ENCODE data around the gene GBP2. TPM values are rescaled to one million over a fixed set of nuclear protein-coding genes. Genes with fewer than 3 reads are reported as not detected.
"Not testable (repeated sequence)": the region's sequence is repeated elsewhere in the genome, so short reads cannot be mapped to it uniquely, and the experiment has no call there.

Gene GBP2
- total RNA-seq, 2 donors from 2014 or later = 88.4 to 98.8 TPM

DNA sequence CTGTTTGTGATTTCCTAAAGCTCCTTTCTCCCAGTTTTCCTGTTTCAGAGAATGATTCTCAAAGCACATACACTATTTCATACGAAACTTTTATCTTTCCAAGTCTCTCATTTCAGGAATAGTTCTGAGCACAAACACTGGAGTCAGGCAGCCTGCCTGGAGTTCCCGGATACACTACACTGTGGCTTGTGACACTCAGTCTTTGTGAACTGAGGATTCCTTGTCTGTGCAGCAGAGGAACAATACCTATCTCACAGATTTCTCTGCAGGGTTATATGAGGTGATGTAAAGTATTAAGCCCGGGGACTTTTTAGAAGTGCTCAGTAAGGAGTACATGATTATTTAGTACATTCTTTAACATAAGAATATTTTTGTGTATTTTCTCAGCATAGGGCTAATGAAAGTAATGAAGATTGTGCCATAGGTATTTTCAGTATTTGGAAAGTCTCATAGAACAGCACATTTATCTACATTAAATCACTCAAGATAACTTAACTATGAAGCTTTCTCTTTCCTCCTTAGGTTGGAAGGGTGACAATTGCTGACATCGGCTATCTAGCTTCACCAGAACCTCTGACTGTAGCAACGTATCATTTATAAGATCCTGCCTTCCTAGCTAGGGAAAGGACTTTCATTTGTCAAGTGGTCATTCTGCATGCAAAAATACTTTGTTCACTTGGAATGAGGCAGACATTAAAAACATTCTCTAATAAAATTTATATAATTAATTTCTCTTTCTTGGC lies 12.9 kb downstream of the GBP2 start:
- DNase-seq (no peak), ATAC-seq (no peak)
- Mint-ChIP-seq H3K27me3 (no peaks in the 10 kb centered on the region), H3K4me1 (peaks cover 24% of the 10 kb centered on the region), H3K27ac (peak overlapping the region; percentile 70), H3K4me3 (no peak overlapping the region), H3K36me3 (ENCODE audit: low read depth) (peaks cover 21% of the 10 kb centered on the region)
- no peaks in the 10 kb centered on the region for H3K9me3 ChIP-seq (ENCODE audit: control insufficient read depth, low read length, poor library complexity, severe bottlenecking)

DNA sequence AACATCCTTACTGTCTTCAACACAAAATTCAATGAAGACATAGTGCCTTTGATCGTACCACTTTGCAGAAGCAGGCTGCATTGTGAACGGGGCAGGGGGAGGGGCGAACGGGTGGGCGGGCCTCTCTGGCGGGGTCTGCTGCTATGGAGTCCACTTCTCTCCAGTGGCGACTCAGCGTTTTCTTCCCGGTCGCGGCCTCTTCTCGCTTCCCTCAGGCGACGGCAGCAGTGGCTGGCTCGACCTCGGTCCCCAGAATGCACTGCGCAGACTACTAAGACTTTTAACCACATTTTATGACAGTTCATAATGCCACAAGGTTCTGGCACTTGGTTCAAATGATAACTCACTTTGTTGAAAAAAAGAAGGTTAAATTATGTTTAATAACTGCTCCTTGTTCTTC lies 21.2 kb downstream of the GBP2 start:
- Mint-ChIP-seq H3K27ac (no peak overlapping the region), H3K36me3 (ENCODE audit: low read depth) (peaks cover 17% of the 10 kb centered on the region), H3K27me3 (no peaks in the 10 kb centered on the region), H3K4me1 (peaks cover 3% of the 10 kb centered on the region), H3K4me3 (no peak overlapping the region)
- ATAC-seq = no peak
- no peak for DNase-seq
- no peaks in the 10 kb centered on the region for H3K9me3 ChIP-seq (ENCODE audit: control insufficient read depth, low read length, poor library complexity, severe bottlenecking)

DNA sequence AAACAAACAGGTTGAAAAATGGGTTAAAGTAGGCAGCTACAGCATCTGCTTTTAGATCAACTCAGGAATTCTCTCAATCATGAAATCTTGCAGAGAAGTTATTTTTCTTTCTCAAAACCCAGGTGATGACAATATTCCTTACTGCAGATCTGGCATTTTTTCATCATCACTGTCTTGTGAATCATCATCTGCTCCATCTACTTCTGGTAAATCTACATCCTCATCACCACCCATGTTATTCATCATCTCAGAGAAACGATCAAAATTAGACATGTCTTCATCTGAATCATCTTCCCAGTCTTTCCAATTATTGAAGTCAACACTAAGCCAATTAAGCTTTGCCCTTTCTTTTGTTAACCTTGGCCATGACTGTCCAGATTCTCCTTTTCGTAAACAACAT lies 21.8 kb downstream of the GBP2 start:
- no peak overlapping the region for H3K27ac Mint-ChIP-seq
- no peak for ATAC-seq

DNA sequence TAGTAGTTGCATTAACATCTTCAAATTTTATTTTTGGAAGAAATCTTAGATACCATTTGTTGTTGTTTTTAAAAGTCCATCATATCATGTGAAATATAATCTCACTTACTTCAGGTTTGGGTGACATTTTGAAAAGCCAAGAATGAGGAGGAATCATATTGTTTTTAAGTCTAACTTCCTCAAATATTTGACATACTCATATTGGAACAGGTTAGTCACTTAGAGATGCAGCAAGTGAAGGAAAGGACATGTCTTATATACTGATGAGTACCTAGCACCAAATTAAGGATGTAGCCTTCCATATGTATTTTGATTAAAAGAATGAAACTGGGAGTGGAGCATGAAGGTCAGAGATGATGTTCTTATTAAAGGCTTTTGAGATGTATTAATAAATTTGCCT lies 23.9 kb downstream of the GBP2 start:
- Mint-ChIP-seq H3K4me3 (no peak overlapping the region), H3K27ac (no peak overlapping the region), H3K4me1 (no peaks in the 10 kb centered on the region), H3K36me3 (ENCODE audit: low read depth) (peaks cover 7% of the 10 kb centered on the region), H3K27me3 (no peaks in the 10 kb centered on the region)
- DNase-seq (no peak), ATAC-seq (no peak)
- no peaks in the 10 kb centered on the region for H3K9me3 ChIP-seq (ENCODE audit: control insufficient read depth, low read length, poor library complexity, severe bottlenecking)

More for the DNA sequence above, 21.8 kb downstream of the GBP2 start:
- H3K4me3 Mint-ChIP-seq = no peak overlapping the region
- DNase-seq = no peak
- H3K27me3 Mint-ChIP-seq = no peaks in the 10 kb centered on the region
- no peaks in the 10 kb centered on the region for H3K9me3 ChIP-seq (ENCODE audit: control insufficient read depth, low read length, poor library complexity, severe bottlenecking)
- peaks cover 3% of the 10 kb centered on the region for H3K4me1 Mint-ChIP-seq
- H3K36me3 Mint-ChIP-seq (ENCODE audit: low read depth) = peaks cover 12% of the 10 kb centered on the region

DNA sequence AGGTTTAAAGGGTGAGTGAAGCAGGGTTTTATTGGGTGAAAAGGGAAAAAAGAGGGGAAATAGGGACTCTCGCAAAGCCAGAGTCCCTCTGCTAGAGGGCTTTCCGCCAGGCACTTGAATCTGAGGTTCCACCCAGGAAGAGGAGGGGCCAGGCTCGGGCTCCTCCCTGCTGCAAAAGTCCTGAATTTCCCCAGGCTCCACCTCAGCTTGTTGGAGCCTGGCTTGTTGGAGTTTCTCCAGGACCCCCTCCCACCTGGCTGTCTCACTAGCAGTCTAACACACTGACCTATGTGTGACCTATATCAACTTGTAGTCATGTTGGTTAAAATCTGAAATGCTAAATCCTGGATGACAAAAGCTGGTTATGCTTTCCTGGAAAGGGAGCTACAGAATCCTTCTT lies 25.5 kb downstream of the GBP2 start:
- no peaks in the 10 kb centered on the region for H3K4me1 Mint-ChIP-seq
- peaks cover 4% of the 10 kb centered on the region for H3K36me3 Mint-ChIP-seq (ENCODE audit: low read depth)
- no peak overlapping the region for H3K4me3 Mint-ChIP-seq
- DNase-seq (no peak), ATAC-seq (no peak)
- no peak overlapping the region for H3K27ac Mint-ChIP-seq
- H3K27me3 Mint-ChIP-seq = no peaks in the 10 kb centered on the region
- no peaks in the 10 kb centered on the region for H3K9me3 ChIP-seq (ENCODE audit: control insufficient read depth, low read length, poor library complexity, severe bottlenecking)

DNA sequence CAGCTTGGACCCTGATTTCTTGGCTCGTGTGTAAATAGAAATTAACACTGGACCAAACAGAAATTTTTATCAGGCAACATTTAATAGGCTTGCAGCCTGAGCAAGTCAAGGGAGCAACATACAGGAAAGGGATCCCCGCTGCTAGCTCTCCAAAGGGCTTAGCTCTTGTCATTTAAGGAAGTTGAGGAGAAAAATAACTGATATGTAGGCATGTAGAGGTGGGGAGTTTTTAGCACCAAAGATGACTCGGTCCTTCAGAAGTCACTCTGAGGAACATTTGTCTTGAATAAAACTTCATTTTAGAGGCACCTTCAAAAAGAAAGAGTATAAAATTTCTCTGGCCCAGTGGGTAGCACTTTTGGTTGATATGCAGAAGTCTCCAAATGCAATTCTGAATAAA lies 27.1 kb downstream of the GBP2 start:
- H3K36me3 Mint-ChIP-seq (ENCODE audit: low read depth) = peaks cover 5% of the 10 kb centered on the region
- H3K9me3 ChIP-seq (ENCODE audit: control insufficient read depth, low read length, poor library complexity, severe bottlenecking) = no peaks in the 10 kb centered on the region
- H3K4me3 Mint-ChIP-seq = no peak overlapping the region
- peaks cover 3% of the 10 kb centered on the region for H3K27me3 Mint-ChIP-seq
- H3K4me1 Mint-ChIP-seq = no peaks in the 10 kb centered on the region
- ATAC-seq (no peak), DNase-seq (no peak)
- no peak overlapping the region for H3K27ac Mint-ChIP-seq

DNA sequence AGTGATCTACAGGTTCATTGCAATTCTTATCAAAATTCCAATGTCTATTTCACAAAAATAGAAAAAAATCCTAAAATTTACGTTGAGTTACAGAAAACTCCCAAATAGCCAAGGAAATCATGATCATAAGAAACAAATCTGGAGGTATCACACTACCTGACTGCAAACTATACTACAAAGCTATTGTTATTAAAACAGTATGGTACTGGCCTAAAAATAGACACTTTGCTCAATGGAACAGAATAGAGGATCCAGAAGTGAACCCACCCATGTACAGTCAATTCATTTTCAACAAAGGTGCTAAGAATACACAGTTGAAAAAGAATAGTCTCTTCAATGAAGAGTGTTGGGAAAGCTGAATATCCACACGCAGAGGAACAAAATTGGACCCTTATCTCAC lies 30.2 kb downstream of the GBP2 start:
- no peaks in the 10 kb centered on the region for H3K4me1 Mint-ChIP-seq
- peaks cover 5% of the 10 kb centered on the region for H3K36me3 Mint-ChIP-seq (ENCODE audit: low read depth)
- no peak overlapping the region for H3K27ac Mint-ChIP-seq
- peaks cover 6% of the 10 kb centered on the region for H3K27me3 Mint-ChIP-seq
- no peak overlapping the region for H3K4me3 Mint-ChIP-seq
- DNase-seq = no peak
- no peaks in the 10 kb centered on the region for H3K9me3 ChIP-seq (ENCODE audit: control insufficient read depth, low read length, poor library complexity, severe bottlenecking)
- no peak for ATAC-seq

DNA sequence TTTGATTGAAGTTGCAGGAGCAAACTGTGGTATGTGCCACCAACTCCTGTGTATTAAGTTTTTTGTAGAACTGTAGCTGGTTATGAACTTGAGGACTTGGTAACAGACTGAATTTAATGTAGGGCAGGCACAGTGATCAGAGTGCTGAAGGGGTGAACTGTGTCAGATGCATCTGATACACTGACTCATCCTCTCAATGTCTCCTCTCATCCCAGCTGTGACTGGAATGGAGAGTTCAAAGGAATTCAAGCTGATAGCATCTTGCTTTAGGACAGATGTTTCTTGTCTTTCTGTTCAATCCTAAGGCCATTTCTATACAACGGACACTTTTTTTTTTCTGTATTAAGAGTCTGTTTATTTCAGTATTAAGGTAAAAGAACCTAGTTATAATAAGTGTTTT lies 36.0 kb downstream of the GBP2 start:
- ATAC-seq (no peak), DNase-seq (no peak)
- Mint-ChIP-seq H3K4me3 (no peak overlapping the region), H3K36me3 (ENCODE audit: low read depth) (peaks cover 2% of the 10 kb centered on the region), H3K4me1 (no peaks in the 10 kb centered on the region), H3K27me3 (peaks cover 6% of the 10 kb centered on the region), H3K27ac (no peak overlapping the region)
- H3K9me3 ChIP-seq (ENCODE audit: control insufficient read depth, low read length, poor library complexity, severe bottlenecking) = no peaks in the 10 kb centered on the region

DNA sequence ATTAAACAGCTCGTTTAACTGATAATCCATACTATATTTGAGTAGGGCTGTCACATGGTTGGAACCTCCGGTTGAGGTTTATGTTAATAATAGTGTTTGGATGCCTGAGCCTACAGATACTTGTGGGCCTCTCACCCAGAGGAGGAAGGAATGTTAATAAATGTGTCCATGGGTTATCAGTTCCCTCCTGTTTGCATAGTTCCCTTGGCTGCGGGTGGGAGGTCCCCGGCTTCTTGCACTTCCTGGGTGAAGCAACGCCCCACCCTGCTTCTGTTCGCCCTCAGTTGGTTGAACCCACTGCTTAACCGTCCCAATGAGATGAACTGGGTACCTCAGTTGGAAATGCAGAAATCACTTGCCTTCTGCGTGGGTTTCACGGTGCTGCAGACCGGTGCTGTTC lies 37.3 kb downstream of the GBP2 start:
- no peaks in the 10 kb centered on the region for H3K36me3 Mint-ChIP-seq (ENCODE audit: low read depth)

DNA sequence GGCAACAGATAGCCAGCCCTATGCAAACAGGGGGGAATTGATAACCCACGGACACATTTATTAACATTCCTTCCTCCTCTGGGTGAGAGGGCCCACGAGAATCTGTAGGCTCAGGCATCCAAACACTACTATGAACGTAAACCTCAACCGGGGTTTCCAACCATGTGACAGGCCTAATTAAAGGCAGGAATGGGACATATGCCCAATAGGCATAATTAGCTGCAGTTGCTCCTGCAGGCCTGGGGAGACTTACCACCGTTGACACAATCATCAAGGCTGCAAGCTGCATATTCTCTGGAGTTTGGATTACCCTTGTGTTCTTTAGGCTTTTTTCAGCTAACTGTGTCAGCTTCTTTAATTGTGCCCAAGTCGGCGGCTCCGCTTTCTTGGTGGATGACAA lies 38.7 kb downstream of the GBP2 start:
- no peak overlapping the region for H3K4me3 Mint-ChIP-seq
- H3K27me3 Mint-ChIP-seq = no peaks in the 10 kb centered on the region
- H3K9me3 ChIP-seq (ENCODE audit: control insufficient read depth, low read length, poor library complexity, severe bottlenecking) = no peaks in the 10 kb centered on the region
- DNase-seq = no peak
- H3K27ac Mint-ChIP-seq = no peak overlapping the region
- H3K4me1 Mint-ChIP-seq = peaks cover 6% of the 10 kb centered on the region
- ATAC-seq = no peak
- H3K36me3 Mint-ChIP-seq (ENCODE audit: low read depth) = no peaks in the 10 kb centered on the region

More for the DNA sequence above, 37.3 kb downstream of the GBP2 start:
- no peak overlapping the region for H3K4me3 Mint-ChIP-seq
- H3K9me3 ChIP-seq (ENCODE audit: control insufficient read depth, low read length, poor library complexity, severe bottlenecking) = no peaks in the 10 kb centered on the region
- no peak overlapping the region for H3K27ac Mint-ChIP-seq
- DNase-seq (no peak), ATAC-seq (no peak)
- peaks cover under 1% of the 10 kb centered on the region for H3K27me3 Mint-ChIP-seq
- H3K4me1 Mint-ChIP-seq = peaks cover 6% of the 10 kb centered on the region

DNA sequence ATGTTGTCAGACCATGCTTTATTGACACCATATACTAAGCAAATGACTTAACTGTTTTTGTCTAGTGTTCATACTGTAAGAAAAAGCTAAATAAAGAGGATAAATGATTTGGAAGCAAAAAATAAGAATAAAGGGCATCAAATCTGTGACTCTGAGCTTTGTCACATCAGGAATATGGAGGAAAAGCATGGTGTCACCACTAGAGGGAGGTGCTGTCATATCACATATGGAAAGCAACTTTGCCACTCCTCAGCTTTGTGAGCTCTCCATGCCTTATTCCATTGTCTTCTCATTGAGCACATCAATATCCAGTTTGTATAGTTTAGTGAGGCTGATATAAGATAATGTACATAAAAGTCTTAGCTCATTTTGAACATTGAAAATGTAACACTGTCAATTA lies 40.1 kb downstream of the GBP2 start:
- ATAC-seq (peak; percentile 73), DNase-seq (peak in 1 of 3 donors; percentile 28)
- Mint-ChIP-seq H3K27me3 (no peaks in the 10 kb centered on the region), H3K4me3 (no peak overlapping the region), H3K36me3 (ENCODE audit: low read depth) (no peaks in the 10 kb centered on the region), H3K27ac (no peak overlapping the region), H3K4me1 (peaks cover 6% of the 10 kb centered on the region)
- H3K9me3 ChIP-seq (ENCODE audit: control insufficient read depth, low read length, poor library complexity, severe bottlenecking) = no peaks in the 10 kb centered on the region

DNA sequence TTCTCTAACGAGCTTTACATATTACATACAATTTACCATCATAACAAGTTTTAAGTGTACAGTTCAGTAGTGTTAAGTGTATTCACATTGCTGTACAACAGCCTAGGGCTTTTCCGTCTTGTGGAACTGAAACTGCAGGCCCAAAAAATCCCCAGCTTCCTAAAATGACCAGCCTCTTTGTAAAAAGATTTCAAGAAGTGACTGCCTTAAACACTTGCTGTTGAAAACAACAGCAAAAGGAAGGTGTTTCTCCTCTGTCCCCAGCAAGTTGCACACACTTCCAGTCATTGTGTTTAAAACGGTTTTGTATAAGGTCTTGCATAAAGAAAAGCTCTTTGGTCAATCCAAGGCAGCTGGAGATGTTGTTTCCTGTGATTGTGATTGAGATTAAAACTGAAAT lies 44.9 kb downstream of the GBP2 start:
- no peaks in the 10 kb centered on the region for H3K27me3 Mint-ChIP-seq
- H3K9me3 ChIP-seq (ENCODE audit: control insufficient read depth, low read length, poor library complexity, severe bottlenecking) = no peaks in the 10 kb centered on the region
- ATAC-seq (no peak), DNase-seq (no peak)
- no peak overlapping the region for H3K27ac Mint-ChIP-seq
- H3K4me1 Mint-ChIP-seq = peaks cover 6% of the 10 kb centered on the region
- no peak overlapping the region for H3K4me3 Mint-ChIP-seq
- no peaks in the 10 kb centered on the region for H3K36me3 Mint-ChIP-seq (ENCODE audit: low read depth)

DNA sequence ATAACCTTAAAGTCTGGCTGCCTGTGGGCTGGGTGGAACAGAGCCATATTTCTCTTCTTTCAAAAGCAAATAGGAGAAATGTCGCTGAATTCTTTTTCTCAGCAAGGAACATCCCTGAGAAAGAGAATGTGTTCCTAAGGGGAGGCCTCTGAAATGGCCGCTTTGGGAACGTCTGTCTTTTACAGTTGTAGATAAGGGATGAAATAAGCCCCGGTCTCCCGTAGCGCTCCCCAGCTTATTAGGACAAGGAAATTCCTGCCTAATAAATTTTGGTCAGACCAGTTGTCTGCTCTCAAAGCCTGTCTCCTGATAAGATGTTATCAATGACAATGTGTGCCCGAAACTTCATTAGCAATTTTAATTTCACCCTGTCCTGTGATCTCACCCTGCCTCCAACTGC lies 45.8 kb downstream of the GBP2 start:
- ATAC-seq; H3K36me3 Mint-ChIP-seq (ENCODE audit: low read depth): not testable (repeated sequence)

DNA sequence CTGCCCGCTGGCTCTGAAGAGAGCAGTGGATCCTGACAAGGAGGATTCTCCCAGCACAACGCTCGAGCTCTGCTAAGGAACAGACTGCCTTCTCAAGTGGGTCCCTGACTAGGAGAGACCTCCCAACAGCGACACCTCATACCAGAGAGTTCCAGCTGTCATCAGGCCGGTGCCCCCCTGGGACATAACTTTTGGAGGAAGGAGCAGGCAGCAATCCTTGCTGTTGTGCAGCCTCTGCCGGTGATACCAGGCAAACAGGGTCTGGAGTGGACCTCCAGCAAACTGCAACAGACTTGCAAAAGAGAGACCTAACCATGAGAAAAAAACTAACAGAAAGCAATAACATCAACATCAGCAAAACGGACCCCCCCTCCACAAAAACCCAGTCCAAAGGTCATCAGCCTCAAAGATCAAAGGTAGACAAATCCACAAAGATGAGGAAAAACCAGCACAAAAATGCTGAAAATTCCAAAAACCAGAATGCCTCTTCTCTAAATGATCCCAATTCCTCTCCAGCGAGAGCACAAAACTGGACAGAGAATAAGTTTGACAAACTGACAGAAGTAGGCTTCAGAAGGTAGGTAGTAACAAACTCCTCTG lies 53.3 kb downstream of the GBP2 start:
- H3K4me3 Mint-ChIP-seq; H3K27me3 Mint-ChIP-seq; DNase-seq; H3K9me3 ChIP-seq (ENCODE audit: control insufficient read depth, low read length, poor library complexity, severe bottlenecking); H3K27ac Mint-ChIP-seq; ATAC-seq; H3K36me3 Mint-ChIP-seq (ENCODE audit: low read depth): not testable (repeated sequence)
- H3K4me1 Mint-ChIP-seq = peaks cover 13% of the 10 kb centered on the region

More for the DNA sequence above, 45.8 kb downstream of the GBP2 start:
- not testable (repeated sequence) for DNase-seq; H3K27ac Mint-ChIP-seq; H3K4me1 Mint-ChIP-seq; H3K27me3 Mint-ChIP-seq; H3K9me3 ChIP-seq (ENCODE audit: control insufficient read depth, low read length, poor library complexity, severe bottlenecking); H3K4me3 Mint-ChIP-seq
